Calu3 (cell line): ENCODE measurements around the gene ROBO2. TPM values are rescaled to one million over a fixed set of nuclear protein-coding genes. Genes with fewer than 3 reads are reported as not detected.

ENCODE experiments used
- BruUV-seq: library from RNA; stranded (reverse); fragments of 400-500 nt; replicated peaks from 2 replicates; lab custom pipeline; 2021; lab: Mats Ljungman, UMichigan
- CTCF ChIA-PET: fragments of 300-600 bp; sonication (Branson Sonifier 250); formaldehyde crosslinking; loops from one replicate; lab custom pipeline; 2022; ENCODE audit warnings: antibody characterized with exemption; lab: Charles Lee
- DNase-seq: peaks from one replicate; pipeline ENCODE4 v3.0.0; 2022
- H3K27ac Mint-ChIP-seq: one replicate; pipeline ENCODE4 v1.8.0; 2022; ENCODE audit warnings: mixed read lengths; ENCODE audit not compliant: unreplicated experiment
- H3K27me3 Mint-ChIP-seq: one replicate; pipeline ENCODE4 v1.8.0; 2022; ENCODE audit warnings: mixed read lengths; ENCODE audit not compliant: unreplicated experiment
- H3K36me3 Mint-ChIP-seq: one replicate; pipeline ENCODE4 v1.8.0; 2022; ENCODE audit warnings: mild to moderate bottlenecking, moderate library complexity, mixed read lengths; ENCODE audit not compliant: insufficient read depth, unreplicated experiment
- H3K4me1 Mint-ChIP-seq: one replicate; pipeline ENCODE4 v1.8.0; 2022; ENCODE audit warnings: mild to moderate bottlenecking, low read depth, mixed read lengths; ENCODE audit not compliant: unreplicated experiment
- H3K4me3 Mint-ChIP-seq: one replicate; pipeline ENCODE4 v1.8.0; 2022; ENCODE audit warnings: mild to moderate bottlenecking, low read depth, moderate library complexity, mixed read lengths; ENCODE audit not compliant: unreplicated experiment
- H3K9me3 Mint-ChIP-seq: one replicate; pipeline ENCODE4 v1.8.0; 2022; ENCODE audit warnings: low read depth, mixed read lengths; ENCODE audit not compliant: unreplicated experiment
- CTCF ChIP-seq: fragments of 200-600 bp; IDR thresholded peaks from one replicate; pipeline ENCODE4 v1.8.0; 2022; ENCODE audit warnings: antibody characterized with exemption; ENCODE audit not compliant: unreplicated experiment
- intact Hi-C: fragments of 100-400 bp; cut with micrococcal nuclease; formaldehyde crosslinking; loops from one replicate; pipeline ENCODE4 v1.10.0; 2022; ENCODE audit not compliant: unreplicated experiment
- total RNA-seq: library from RNA; stranded (reverse); gene quantifications from 2 replicates; pipeline ENCODE4 v1.2.3, GENCODE V29; 2022

Gene ROBO2
- total RNA-seq, 1 experiment from 2014 or later: not detected

GRCh38 chr3:77066829-77067228 lies 26.9 kb downstream of the ROBO2 start:
- intact Hi-C loops: no loop called here
- Mint-ChIP-seq H3K27me3 (no peaks in the 10 kb centered on the region), H3K4me3 (no peak overlapping the region), H3K9me3 (peaks cover 7% of the 10 kb centered on the region), H3K27ac (no peak overlapping the region), H3K4me1 (no peaks in the 10 kb centered on the region), H3K36me3 (no peaks in the 10 kb centered on the region)
- TF ChIP-seq CTCF: no peak
- no peak for DNase-seq
- BruUV-seq: no TSS peak
- CTCF ChIA-PET: no interaction called here

GRCh38 chr3:77068808-77069207 lies 28.9 kb downstream of the ROBO2 start:
- intact Hi-C loops: no loop called here
- H3K4me1 Mint-ChIP-seq: no peaks in the 10 kb centered on the region
- H3K4me3 Mint-ChIP-seq: no peak overlapping the region
- CTCF ChIA-PET: no interaction called here
- H3K9me3 Mint-ChIP-seq: peaks cover 3% of the 10 kb centered on the region
- H3K27me3 Mint-ChIP-seq: no peaks in the 10 kb centered on the region
- no peak for DNase-seq
- no TSS peak for BruUV-seq
- no peak for TF ChIP-seq CTCF
- H3K36me3 Mint-ChIP-seq: no peaks in the 10 kb centered on the region
- no peak overlapping the region for H3K27ac Mint-ChIP-seq

GRCh38 chr3:77071364-77071763 lies 31.5 kb downstream of the ROBO2 start:
- H3K27ac Mint-ChIP-seq: no peak overlapping the region
- CTCF ChIA-PET: no interaction called here
- intact Hi-C loops: no loop called here
- no peaks in the 10 kb centered on the region for H3K4me1 Mint-ChIP-seq
- H3K27me3 Mint-ChIP-seq: no peaks in the 10 kb centered on the region
- TF ChIP-seq CTCF: no peak
- no peaks in the 10 kb centered on the region for H3K36me3 Mint-ChIP-seq
- no TSS peak for BruUV-seq
- H3K4me3 Mint-ChIP-seq: no peak overlapping the region
- H3K9me3 Mint-ChIP-seq: peaks cover 2% of the 10 kb centered on the region
- DNase-seq: no peak

GRCh38 chr3:77071809-77072208 lies 31.9 kb downstream of the ROBO2 start:
- peaks cover 2% of the 10 kb centered on the region for H3K9me3 Mint-ChIP-seq
- DNase-seq: no peak
- H3K4me1 Mint-ChIP-seq: no peaks in the 10 kb centered on the region
- no peak for TF ChIP-seq CTCF
- H3K27me3 Mint-ChIP-seq: no peaks in the 10 kb centered on the region
- no peak overlapping the region for H3K4me3 Mint-ChIP-seq
- no peaks in the 10 kb centered on the region for H3K36me3 Mint-ChIP-seq
- no peak overlapping the region for H3K27ac Mint-ChIP-seq
- CTCF ChIA-PET: no interaction called here
- no TSS peak for BruUV-seq
- intact Hi-C loops: no loop called here
